ENCODE results near the gene VAV2. TPM values are rescaled to one million over a fixed set of nuclear protein-coding genes. Genes with fewer than 3 reads are reported as not detected.

Gene VAV2
- total and polyA plus RNA-seq, 8 donors: 25.3 to 44.1 (median 35.5) TPM

GRCh38 chr9:133970581-133971058 is 21.5 kb downstream of the VAV2 start:
- no peak for DNase-seq
- no peak overlapping the region for H3K27ac ChIP-seq
- H3K9me3 ChIP-seq: no peaks in the 10 kb centered on the region
- ATAC-seq: no peak
- no peak for TF ChIP-seq CTCF (IDR thresholded peaks at IDR 0.05)
- no peak overlapping the region for H3K4me3 ChIP-seq
- H3K27me3 ChIP-seq: no peaks in the 10 kb centered on the region
- no peaks in the 10 kb centered on the region for H3K36me3 ChIP-seq
- intact Hi-C loops (cut with DNase I): no loop called here
- peaks cover 0 to 9% of the 10 kb centered on the region in 2 donors for H3K4me1 ChIP-seq

- no peaks in the 10 kb centered on the region for H3K27me3 ChIP-seq
- DNase-seq: peak in 1 of 4 donors; percentile 75
- intact Hi-C loops (cut with DNase I): no loop called here
- H3K4me1 ChIP-seq: peaks cover 0 to 9% of the 10 kb centered on the region in 2 donors
- peaks cover 0 to 1% of the 10 kb centered on the region in 2 donors for H3K9me3 ChIP-seq
- H3K27ac ChIP-seq: no peak overlapping the region
- no peaks in the 10 kb centered on the region for H3K36me3 ChIP-seq
- H3K4me3 ChIP-seq: no peak overlapping the region
- TF ChIP-seq CTCF (IDR thresholded peaks at IDR 0.05): no peak
- ATAC-seq: no peak
Measured at GRCh38 chr9:133969681-133970580, 22.2 kb downstream of the VAV2 start.

- ATAC-seq: peak; percentile 16
- no peaks in the 10 kb centered on the region for H3K36me3 ChIP-seq
- no peaks in the 10 kb centered on the region for H3K27me3 ChIP-seq
- no peak overlapping the region for H3K27ac ChIP-seq
- peak in 2 of 4 donors; percentile 28 to 73 for DNase-seq
- H3K9me3 ChIP-seq: peaks cover 0 to 8% of the 10 kb centered on the region in 2 donors
- H3K4me1 ChIP-seq: peaks cover 0 to 9% of the 10 kb centered on the region in 2 donors
- TF ChIP-seq CTCF (IDR thresholded peaks at IDR 0.05): no peak
- intact Hi-C loops (cut with DNase I): no loop called here
- H3K4me3 ChIP-seq: no peak overlapping the region
Measured at GRCh38 chr9:133968966-133969617, 23.0 kb downstream of the VAV2 start.

GRCh38 chr9:133968428-133968827 is 23.7 kb downstream of the VAV2 start:
- intact Hi-C loops (cut with DNase I): no loop called here
- peaks cover 0 to 9% of the 10 kb centered on the region in 2 donors for H3K4me1 ChIP-seq
- H3K4me3 ChIP-seq: no peak overlapping the region
- peaks cover 0 to 11% of the 10 kb centered on the region in 2 donors for H3K9me3 ChIP-seq
- no peak for TF ChIP-seq CTCF (IDR thresholded peaks at IDR 0.05)
- no peaks in the 10 kb centered on the region for H3K27me3 ChIP-seq
- ATAC-seq (no peak), DNase-seq (peak in 1 of 4 donors; percentile 71)
- H3K27ac ChIP-seq: no peak overlapping the region
- no peaks in the 10 kb centered on the region for H3K36me3 ChIP-seq

All from left lung (tissue), 10 donors.